GM20431 (cell line): Measurements from ENCODE around the gene PTPRJ.
"Not testable (repeated sequence)": the region's sequence is repeated elsewhere in the genome, so short reads cannot be mapped to it uniquely, and the experiment has no call there.

Experiments
- in situ Hi-C: fragments of 300-500 bp; cut with MseI, MboI; formaldehyde crosslinking; loops from one replicate; pipeline ENCODE4 v1.15.0; 2020; ENCODE audit warnings: low sequenced_read_pairs; ENCODE audit not compliant: unreplicated experiment

The PTPRJ gene

DNA sequence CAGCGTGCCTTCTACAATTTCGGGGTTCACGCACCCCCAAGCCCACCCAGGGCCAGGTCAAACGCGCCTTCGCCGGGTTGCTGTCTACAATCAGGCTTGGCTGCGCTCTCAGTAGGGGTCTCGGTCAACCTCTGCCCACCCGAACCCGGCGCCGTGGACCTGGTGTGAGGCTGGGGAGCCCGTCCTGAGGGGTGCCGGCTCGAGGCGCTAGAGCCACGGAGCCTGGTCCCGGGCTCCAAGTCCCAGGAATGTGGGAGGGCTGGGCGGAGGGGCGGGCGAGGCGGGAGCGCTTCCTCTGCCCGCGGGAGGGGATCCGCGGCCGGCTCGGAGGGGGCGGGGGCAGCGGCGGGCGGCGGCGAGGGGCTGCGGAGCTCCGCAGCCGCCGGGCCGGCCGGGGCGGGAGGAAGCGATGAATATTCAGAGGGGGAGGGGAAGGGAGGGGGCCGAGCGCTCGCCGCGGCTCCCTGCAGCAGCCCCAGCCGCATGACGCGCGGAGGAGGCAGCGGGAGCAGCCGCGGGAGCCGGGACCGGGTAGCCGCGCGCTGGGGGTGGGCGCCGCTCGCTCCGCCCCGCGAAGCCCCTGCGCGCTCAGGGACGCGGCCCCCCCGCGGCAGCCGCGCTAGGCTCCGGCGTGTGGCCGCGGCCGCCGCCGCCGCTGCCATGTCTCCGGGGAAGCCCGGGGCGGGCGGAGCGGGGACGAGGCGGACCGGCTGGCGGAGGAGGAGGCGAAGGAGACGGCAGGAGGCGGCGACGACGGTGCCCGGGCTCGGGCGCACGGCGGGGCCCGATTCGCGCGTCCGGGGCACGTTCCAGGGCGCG is at the start of gene PTPRJ:
PTPRJ (plus strand) TSS at position 472 of the 819 bp plus-strand sequence. CDS start 354 bp downstream, outside the sequence.
- in situ Hi-C loops, result no loop called here

DNA sequence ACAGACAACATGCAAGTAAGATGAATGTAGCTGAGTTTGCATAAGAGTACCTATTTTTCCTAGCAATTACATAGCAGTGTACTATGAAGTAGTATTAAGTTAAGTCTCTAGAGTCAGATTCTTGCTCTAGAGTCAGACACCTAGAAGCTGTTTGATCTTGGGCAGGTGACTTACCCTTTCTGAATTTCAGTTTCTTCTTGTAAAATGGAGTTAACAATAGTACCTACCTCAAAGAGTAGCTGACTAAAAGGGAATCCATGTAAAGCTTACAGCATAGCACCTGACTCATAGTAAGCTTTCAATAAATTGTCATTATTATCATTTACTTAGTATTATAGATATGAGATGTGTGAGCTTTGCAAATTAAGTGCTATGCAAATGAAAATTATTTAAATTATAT is 47.8 kb upstream of the PTPRJ start:
- in situ Hi-C loops, result loop anchor here (10.0 kb wide), 1 partner anchor 172 kb away; no protein-coding TSS in a partner anchor

DNA sequence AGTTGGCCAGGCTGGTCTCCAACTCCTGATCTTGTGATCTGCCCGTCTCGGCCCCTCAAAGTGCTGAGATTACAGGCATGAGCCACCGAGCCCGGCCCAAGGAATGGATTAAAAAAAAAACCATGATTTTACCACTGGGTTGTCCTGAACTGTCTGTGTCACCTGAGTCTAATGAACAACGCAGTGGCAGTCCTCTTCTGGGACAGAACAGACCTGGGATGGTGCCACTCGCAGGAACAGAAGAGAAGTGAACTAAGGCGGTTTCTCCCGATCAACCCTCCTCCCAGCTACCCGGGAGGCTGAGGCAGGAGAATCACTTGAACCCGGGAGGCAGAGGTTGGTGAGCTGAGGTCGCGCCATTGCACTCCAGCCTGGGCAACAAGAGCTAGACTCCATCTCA is 46.6 kb upstream of the PTPRJ start:
- in situ Hi-C loops, result loop anchor here (10.0 kb wide), 1 partner anchor 171 kb away; no protein-coding TSS in a partner anchor

DNA sequence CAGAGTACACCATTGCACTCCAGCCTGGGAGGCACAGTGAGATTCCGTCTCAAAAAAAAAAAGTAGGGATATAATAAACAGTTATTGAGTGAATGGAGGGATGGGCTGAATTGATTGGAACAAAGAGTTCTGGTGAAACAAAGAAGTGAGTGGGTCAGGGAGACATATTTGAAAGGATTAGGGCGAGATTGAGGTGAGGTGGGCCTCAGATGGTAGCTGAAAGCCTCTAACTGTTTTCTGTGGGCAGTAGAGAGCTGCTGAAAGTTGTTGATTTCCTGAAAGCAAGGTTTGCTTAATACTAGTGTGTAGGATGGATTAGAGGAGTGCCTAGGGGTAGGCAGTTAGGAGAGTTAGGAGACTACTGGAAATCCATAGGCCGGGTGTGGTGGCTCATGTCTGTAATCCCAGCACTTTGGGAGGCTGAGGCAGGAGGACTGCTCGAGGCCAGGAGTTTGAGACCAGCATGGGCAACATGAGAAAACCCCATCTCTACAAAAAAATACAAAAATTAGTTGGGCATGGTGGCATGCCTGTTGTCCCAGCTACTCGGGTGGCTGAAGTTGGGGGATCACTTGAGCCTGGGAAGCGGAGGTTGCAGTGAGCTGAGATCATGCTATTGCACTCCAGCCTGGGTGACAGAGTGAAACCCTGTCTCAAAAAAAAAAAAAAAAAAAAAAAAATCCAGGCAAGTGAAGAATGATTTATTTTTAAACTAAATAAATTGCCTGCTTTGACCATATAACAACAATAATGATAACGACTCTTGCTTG is 41.4 kb upstream of the PTPRJ start:
- in situ Hi-C loops, result loop anchor here (10.0 kb wide), 1 partner anchor 166 kb away; no protein-coding TSS in a partner anchor

DNA sequence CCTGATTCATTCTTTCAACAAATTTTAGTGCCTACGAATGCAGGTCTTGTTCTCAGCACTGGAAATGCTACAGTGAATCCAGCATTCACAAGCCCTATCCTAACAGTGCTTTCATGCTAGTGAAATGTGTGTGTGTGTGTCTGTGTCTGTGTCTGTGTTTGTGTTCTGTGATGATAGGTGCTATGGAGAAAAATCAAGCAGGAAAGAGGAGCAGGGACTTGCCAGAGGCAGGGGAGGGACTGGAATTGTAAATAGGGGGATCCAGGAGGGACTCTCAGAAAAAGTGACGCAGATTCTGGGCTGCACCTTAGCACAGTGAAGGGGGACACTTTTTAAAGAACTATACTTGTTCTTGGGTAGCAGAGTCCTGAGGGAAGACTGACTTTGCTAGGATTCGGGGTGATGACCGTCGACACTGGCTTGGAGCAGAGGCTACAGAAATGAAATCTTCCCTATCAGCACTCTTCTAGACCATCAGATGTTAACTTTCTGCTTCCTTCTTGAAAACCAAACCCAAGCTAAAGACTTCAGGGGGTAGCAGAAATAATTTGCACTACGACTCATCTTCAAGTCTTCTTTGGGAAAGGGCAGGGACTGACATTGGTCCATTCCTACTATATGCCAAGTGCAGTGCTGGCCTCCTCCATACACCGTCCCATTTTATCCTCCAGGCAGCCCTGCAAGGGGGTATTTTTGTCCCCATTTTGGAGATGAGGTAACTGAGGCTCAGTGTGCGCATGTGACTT is 39.3 kb upstream of the PTPRJ start:
- in situ Hi-C loops, result no loop called here

DNA sequence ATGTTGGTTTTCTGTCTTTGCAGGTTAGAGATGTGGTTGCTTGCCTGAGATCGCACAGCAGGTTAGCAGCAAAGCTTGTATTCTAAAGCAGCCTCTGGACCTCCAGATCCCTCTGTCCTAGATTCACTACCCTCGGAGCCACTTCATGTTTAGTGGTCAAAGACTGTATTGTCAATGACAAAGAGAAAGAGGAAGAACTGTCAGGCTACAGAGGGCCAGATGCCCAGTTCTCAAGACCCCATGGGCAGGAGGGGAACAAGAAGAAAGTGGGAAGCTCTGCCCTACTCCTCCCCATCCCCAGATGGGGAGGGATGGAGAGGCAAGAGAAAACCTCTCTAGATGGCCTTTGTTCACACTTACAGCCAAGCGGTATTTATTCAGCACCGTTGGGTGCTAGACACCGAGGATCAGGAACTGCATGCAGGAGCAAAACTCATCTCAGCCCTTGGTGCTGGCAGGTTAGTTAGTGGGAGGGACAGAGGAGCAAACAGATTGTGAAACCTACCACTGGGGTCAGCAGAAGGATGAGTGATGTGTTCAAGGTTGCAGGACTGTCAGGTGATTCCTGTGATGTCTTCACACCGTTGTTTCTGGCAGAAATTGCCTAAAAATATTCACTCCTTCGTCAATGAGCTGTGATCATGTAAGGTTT is 38.3 kb upstream of the PTPRJ start:
- in situ Hi-C loops, result no loop called here

DNA sequence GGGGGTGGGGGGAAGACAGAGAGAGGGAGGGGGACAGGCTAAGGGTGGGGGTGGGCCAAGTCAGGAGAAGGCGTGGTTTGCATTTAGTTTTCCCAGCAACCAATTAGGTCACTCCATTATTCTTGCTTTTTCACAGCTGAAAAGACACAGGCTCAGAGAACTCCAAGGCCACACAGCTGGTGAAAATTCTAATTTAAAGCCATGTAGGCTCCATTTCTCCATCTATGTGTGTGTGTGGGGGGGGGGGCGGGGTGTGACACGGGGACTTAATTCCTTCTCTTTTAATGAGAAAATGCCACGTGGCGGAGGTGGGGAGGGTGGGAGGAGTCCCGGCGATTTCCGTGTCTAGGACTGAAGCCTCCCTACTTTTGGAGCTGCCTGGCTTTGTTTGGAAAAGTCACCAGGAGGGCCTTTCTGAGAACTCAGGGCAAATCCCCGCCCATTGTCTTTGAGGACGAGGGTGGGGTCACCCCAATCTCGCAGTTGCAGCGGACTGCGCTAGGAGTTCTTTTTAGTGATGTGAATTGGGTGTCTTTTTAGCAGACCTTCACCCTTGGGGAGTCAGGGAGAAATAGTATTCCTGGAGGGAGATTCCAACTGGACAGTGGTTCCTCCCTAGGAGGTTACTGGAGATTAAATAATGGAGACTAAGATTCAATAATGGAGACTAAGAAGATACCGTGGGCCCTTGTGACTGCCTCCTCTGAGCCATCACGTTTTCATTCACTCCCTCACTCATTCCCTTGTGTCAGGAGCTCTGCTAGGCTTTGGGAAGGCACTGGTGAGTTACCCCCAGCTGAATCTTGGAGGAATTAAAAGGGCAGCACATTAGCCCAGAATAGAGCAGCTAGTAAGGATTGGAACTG is 36.4 kb upstream of the PTPRJ start:
- in situ Hi-C loops, result no loop called here

DNA sequence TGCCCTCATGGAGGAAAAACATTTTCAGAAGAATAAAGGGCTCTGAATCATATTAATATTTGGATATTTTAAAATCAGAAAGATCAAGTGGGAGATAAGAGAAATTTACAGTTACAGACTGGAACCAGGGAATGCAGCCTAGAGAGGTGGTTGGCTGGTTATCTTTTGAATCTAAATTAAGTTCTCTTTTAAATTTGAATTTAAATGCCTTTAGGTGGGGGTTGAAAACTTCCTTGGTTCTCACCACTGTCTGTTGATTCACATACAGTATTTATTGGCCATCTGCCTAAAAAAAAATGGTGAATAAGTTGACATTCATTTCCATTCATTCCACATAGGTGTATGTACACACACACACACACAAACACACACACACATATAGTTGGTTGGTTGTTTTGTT is 35.7 kb upstream of the PTPRJ start:
- in situ Hi-C loops, result no loop called here

DNA sequence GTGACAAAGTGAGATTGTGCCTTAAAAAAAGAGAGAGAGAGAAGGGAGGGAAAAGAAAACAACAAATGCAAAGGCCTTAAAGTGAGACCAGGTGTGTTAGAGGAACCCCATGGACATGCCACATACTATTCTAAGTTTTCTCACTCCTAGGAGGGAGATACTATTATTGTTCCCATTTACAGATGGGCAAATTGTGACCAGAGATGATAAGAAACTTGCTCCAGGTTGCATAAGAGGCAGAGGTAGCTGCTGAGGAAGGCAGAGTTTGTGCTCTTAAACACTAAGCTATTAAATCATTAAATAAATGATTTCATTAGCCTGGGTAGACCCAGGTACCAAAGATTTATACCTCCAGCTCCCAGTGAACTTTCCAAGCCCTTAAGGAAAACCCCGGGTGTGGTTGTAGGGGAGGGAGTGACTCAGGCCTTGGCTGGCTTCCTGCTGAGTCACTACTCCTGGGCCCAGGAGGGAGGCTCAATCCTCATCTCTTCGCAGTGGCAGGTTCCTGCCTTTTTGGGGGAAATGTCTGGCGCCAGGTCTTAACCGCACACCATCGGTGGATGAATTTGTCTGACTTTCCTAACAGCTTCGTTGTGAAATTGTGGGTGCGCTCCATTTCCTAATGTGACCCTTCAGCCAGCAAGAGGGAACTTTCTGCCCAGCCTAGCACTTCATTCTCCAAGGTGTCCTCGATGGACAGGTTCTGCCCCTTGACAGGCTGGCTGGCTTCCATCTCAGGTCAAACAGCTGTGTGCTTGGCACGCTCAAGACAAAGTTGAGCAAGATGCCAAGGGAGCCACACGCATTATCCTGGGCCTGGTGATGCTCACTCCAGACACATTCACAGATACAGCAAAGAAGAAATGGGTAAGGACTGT is 33.4 kb upstream of the PTPRJ start:
- in situ Hi-C loops, result no loop called here

DNA sequence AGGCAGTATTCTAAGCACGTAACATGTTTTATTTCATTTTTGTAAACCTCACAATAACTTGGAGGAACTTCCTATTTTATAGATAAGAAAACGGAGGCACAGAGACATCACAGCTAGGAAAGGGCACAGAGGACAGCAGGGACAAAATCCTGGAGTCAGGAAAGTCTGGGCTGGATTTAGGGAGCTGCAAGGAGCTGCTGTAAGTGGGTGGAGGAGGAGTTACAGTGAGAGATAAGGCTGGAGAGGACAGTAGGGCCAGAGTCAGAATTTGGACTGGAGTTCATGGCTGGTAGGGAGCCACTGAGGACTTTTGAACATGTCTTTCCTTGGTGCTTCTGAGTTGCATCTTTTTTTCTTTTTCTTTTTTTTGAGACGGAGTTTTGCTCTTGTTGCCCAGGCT is 32.2 kb upstream of the PTPRJ start:
- in situ Hi-C loops, result no loop called here

DNA sequence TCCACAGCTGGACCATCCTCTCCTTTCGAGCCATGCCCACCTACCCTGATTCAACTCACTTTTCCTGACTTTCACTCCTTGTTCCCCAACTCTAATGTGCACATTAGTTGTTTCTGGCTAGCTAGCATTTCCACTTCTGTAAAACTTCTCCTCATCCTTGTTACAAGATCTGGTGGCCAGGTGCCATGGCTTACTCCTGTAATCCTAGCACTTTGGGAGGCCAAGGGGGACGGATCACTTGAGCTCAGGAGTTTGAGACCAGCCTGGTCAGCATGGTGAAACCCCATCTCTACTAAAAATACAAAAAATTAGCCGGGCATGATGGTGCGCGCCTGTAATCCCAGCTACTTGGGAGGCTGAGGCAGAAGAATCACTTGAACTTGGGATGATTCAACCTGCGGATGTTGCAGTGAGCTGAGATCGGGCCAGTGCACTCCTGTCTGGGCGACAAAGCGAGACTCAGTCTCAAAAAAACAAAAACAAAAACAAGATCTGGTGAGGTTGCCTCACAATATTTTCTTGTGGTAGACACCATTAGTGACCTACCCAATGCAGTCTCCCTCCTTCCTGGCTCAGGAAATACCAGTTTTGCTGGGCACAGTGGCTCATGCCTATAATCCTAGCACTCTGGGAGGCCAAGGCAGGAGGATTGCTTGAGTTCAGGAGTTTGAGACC is 31.2 kb upstream of the PTPRJ start:
- in situ Hi-C loops, result not testable (repeated sequence)

DNA sequence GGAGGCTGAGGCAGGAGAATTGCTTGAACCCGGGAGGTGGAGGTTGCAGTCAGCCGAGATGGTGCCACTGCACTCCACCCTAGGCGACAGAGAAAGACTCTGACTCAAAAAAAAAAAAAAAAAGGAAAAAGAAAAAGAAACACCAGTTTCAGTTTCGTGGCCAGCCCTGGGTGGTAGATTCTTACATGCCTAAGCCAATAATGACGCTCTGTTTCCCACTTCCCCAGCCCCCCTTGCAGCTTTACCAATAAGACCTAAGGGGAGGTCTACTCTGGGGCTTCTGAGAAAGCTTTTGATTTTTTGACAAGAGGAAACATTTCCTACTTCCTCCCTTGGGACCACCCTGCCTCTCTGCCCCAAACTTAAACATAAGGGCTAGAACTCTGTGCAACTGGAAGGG is 30.0 kb upstream of the PTPRJ start:
- in situ Hi-C loops, result no loop called here

DNA sequence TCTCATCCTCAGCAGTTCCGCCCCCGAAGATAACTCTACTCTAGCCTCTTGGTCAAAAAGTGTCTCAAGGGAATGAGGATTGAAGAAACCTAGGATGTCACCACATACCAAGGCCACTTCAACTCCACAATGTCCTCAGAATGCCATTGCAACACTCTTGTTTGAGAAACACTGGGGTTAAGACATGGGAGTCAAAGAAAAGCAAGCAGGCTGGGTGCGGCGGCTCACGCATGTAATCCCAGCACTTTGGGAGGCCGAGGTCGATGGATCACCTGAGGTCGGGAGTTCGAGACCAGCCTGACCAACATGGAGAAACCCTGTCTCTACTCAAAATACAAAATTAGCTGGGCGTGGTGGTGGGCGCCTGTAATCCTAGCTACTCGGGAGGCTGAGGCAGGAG is 28.9 kb upstream of the PTPRJ start:
- in situ Hi-C loops, result not testable (repeated sequence)

DNA sequence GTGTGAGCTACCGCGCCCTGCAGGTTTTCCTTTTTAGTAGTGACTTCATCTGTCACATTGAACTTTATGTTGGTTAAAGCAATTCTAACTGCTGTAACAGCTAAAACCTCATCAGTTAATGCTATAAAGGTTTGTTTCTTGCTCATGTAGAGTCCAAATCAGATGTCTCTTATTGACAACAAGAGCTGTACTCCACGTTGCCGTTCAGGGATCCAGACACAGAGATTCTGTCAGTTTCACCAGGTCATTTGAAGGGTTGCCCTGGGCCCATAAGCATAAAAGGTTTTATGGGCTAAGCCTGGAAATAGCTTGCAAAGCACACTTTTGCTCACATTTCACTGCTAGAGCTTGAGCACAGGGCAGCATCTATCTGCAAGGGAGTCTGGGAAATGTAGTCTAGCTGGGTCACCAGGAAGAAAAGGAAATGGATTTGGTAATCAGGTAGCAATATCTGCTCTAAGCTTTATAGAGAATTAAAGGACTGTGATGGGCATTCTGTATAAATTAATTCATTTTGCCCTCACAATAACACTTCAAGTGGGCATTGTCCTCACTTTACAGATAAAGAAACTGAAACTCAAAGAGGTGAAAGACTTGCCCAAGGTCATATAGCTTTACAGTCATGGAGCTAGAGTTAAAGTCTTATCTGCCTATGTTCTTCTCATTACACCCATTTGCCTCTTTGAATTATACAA is 25.2 kb upstream of the PTPRJ start:
- in situ Hi-C loops, result no loop called here

DNA sequence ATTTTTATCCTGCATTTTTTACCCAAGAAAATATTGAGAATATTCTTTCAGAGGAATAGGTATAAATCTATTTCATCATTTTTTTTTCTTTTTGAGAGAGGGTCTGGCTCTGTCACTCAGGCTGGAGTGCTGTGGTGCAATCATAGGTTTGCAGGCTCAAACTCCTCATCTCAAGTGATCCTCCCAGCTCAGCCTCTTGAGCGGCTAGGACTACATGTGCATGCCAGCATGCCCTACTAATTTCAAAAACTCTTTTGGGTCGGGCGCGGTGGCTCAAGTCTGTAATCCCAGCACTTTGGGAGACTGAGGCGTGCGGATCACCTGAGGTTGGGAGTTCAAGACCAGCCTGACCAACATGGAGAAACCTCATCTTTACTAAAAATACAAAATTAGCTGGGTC is 20.3 kb upstream of the PTPRJ start:
- in situ Hi-C loops, result no loop called here

DNA sequence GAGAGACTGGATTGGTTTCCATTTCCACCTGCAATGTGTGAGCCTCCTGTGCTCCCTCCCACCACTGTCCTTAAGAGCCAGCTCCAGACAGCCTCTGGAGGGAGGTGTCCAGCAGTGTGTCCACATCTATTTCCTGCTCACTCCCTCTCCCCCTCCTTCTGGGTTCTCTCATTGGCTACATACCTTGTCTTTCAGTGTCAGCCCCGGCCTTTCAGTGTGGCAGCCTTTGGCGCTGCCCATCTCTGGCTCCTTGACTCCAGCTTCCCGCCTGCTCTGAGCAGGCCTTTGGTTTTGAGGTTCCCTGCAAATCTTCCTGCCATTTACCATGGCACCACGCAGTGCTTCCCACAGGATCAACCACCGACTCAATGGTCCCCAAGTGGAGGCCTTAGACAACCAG is 19.0 kb upstream of the PTPRJ start:
- in situ Hi-C loops, result no loop called here

DNA sequence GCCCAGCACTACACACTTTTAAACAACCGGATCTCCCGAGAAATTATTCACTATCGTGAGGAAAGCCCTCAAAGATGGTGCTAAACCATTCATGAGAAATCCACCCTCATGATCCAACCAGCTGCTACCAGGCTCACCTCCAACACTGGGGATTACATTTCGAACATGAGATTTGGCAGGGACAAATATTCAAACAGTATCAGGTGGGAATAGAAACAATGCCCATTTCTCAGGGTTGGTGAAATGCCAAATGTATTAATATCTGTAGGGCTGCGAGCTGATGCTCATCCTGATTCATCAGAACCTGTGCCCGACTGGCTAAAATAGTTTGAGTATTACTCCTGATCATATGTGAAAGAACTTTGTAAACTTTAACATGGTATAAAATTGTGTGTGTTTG is 15.8 kb upstream of the PTPRJ start:
- in situ Hi-C loops, result no loop called here
